Measurements from ENCODE around the gene RFWD3.
A peak's percentile ranks its signal among the peaks of the same experiment; 100 is the strongest.
"Not testable (repeated sequence)": the region's sequence is repeated elsewhere in the genome, so short reads cannot be mapped to it uniquely, and the experiment has no call there.

The RFWD3 gene

DNA sequence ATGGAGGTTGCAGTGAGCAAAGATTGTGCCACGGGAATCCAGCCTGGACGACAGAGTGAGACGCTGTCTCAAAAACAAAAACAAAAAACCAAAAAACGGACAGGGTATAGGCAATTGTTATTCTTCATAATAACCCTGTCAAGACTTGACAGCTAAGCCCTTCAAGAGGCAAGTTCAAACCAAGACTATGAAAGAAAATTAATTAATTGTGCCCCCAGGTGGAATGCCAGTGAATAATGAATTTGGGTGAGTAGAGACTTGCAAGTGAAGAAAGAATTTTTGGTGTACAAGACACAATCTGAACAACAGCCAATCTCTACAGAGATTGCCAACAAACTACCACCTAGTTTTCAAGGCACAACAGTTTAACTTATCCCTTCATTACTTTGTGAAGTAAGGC is 6.3 kb downstream of the RFWD3 start:
- no peak for DNase-seq

GRCh38 chr16:74659041-74659440 is 7.6 kb downstream of the RFWD3 start:
- no peak for DNase-seq

DNA sequence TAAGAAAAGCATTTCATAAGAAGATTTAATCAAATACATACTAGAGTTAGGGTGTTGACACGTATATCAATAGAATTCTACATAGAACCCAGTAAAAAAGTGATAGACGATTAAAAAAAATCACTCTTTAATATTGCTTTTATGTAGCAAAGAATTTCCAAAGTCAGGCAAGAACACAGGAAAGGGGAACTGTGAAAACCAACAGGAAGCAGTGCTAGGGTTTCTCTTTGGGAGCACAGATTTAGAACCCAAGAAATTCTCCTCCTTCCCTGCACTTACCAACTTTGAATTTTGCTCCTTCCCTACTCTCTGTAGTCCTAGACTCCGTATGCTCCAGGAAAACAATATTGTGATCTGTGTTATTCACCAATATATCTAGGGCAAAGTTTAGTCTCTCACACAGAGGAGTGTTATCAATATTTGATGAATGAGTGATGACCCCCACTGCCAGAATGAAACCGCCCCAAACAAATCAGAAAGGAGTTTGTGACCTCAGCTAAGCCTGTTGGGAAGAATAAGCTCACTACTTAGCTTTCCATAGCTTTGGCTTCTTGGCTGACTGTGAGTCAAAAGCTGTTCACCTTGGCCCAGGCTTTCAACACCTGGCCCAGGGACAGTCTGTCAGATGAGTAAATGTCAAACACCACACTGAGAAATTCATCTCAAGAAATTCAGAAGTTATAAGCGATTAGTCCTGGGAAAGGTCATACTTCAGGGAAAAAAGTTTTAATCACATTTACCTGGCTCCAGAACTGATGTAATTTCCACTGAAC is 8.6 kb downstream of the RFWD3 start:
- DNase-seq, result peak; percentile 36 to 47 (median 39)

- DNase-seq, result no peak
These were observed 12.1 kb downstream of the RFWD3 start for GRCh38 chr16:74654536-74655050.

DNA sequence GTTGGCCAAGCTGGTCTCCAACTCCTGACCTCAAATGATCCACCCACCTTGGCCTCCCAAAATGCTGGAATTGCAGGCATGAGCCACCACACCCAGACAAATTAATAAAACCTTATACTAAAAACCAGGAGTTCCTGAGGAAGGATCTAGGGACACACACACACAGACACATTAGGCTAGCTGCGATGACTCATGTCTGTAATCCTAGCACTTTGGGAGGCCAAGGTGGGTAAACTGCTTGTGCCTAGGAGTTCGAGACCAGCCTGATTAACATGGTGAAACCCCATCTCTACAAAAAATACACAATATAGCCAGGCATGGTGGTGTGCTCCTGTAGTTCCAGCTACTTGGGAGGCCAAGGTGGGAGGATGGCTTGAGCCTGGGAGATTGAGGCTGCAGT is 13.8 kb downstream of the RFWD3 start:
- DNase-seq, result not testable (repeated sequence)

DNA sequence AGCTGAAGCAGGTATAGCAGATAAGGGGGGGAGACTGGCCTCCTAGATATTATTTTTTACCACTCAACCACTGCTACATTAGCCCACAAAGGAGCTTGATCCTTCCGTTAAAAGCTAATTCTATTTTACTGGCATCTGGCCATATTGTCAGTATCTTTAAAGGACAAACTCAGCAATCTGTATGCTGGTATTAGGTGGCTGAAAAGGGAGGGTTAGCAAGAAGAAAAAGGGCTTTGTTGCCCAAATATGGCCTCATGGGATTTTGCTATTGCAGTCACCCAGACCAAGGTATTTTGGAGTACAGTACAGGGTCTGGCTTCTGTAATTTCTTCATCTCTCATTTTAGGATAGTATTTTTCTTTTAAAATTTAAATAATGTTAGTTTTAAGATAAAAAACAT is 14.4 kb downstream of the RFWD3 start:
- no peak for DNase-seq

GRCh38 chr16:74651841-74652240 is 14.8 kb downstream of the RFWD3 start:
- no peak for DNase-seq

GRCh38 chr16:74650966-74651567 is 15.6 kb downstream of the RFWD3 start:
- DNase-seq, result peak; percentile 16 to 28 (median 28)

- DNase-seq, result no peak
These were observed 16.7 kb downstream of the RFWD3 start for GRCh38 chr16:74649839-74650504.

GRCh38 chr16:74641969-74642368 is 24.7 kb downstream of the RFWD3 start:
- no peak for DNase-seq

- no peak for DNase-seq
These were observed 28.8 kb downstream of the RFWD3 start for GRCh38 chr16:74637742-74638453.

- DNase-seq, result no peak
These were observed 31.4 kb downstream of the RFWD3 start for GRCh38 chr16:74635303-74635702.

DNA sequence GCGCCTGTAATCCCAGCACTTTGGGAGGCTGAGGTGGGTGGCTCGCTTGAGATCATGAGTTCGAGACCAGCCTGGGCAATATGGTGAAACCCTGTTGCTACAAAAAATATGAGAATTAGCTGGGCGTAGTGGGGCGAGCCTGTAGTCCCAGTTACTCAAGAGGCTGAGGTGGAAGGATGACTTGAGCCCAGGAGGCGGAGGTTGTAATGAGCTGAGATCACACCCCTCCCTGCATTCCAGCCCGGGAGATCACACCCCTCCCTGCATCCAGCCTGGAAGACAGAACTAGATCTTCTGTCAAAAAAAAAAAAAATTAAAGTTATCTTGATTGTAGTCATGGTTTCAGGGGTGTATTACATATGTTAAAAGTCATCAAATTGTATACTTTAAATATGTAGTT is 33.0 kb downstream of the RFWD3 start:
- no peak for DNase-seq

- DNase-seq, result no peak
These were observed 39.0 kb downstream of the RFWD3 start for GRCh38 chr16:74627506-74628220.

GRCh38 chr16:74626741-74627416 is 39.8 kb downstream of the RFWD3 start:
- no peak for DNase-seq

- no peak for DNase-seq
These were observed 41.0 kb downstream of the RFWD3 start for GRCh38 chr16:74625500-74626350.

- no peak for DNase-seq
These were observed 42.8 kb downstream of the RFWD3 start for GRCh38 chr16:74623839-74624235.

DNA sequence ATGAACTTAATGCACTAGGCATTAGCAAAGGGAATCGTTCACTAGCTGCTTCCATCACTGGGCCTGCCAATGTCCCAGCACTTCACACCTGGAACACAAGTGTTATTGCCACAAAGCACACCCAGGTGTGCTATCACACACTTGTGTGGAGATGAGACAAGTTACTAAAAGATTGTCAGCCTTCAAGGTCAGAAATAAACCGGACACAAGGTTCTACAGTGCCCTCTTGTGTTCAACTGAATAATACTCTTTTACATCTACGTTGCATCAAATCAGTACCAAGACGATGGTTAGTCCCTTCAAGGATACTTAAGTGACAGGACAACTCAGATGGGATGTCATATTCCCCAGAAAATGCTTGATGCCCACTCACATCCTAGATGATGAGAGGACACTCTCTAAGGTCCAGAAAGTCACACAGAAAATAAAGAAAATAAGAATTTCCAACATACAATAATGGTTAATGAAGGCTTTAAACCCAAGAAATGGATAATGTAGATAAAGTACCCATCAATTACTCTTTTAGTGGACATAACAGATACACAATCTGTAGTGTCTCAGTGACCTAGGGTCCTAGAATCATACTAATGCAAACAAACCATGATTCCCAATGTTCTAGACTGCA is 43.4 kb downstream of the RFWD3 start:
- DNase-seq, result peak; percentile 62 to 82 (median 73)

DNA sequence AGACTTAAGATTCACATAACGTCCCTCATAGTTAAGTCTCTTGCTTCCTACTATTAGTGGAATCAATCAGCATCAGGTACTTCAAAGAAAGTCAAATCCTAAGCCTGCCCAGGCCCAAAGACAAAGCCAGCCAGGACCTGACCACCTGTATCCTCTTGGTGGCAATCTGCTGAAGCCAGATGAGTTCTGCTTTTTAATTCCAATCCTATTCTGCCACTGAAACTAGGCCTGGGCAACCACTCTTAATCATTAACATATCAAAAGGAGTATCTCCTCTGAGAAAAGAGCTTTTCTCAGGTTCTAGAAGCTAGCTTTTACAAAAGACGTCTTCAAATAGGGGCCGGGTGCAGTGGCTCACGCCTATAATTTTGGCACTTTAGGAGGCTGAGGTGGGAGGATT is 44.7 kb downstream of the RFWD3 start:
- no peak for DNase-seq

GRCh38 chr16:74617206-74617788 is 49.4 kb downstream of the RFWD3 start:
- peak in 2 of 3 donors; percentile 34 to 56 for DNase-seq

Data from suppressor macrophage treated with lipopolysaccharide for 1 hour (primary cell).